ENCODE measurements around the gene ATP12A. TPM values are rescaled to one million over a fixed set of nuclear protein-coding genes. Genes with fewer than 3 reads are reported as not detected.
A peak's percentile ranks its signal among the peaks of the same experiment; 100 is the strongest.

ATP12A gene
- total and polyA plus RNA-seq, 2 of the 8 experiments (the other 6 are each of a cell fraction or from before 2014, with no cell fraction given), result 0.80 to 1.3 TPM

DNA sequence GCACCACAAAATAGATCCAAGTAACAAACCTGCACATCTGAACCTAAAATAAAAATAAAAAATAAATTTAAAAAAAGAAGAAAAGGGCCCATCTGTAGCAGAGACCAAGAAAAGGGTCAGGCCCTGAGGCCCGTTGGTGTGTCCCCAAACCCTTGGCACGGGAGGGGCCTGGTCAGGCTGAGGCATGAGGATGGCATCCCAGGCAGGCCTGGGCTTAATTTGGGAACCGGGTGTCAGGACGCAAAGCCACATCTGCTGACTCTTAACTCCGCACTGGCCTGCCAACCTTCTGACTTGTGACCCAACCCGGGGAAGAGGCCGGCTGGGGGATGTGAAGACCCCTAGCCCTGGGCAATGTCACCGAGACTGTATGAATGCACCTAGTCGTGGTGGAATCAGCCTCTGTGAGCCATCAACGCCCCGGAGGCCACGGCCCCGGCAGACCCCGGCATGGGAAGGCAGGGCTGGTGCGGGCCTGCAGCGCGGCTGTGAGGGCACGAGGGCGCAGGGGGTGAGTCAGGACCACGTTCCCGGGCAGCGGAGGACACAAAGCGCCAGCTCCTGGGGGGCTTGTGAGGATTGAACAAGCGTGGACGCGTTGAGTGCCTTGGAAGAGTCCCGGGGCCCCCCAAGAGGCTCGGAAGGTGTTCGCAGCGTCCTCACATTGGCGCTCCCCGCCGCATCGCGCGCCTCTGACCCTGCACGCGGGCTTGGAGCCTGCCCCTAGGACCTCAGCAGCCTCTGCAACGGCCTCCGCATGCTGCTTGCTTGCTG is 38.2 kb downstream of the ATP12A start:
- no peak for DNase-seq (ENCODE audit: low read depth in 1 of 2, low spot score in 2 of 2)
- no peaks in the 10 kb centered on the region for H4K20me1 ChIP-seq (replicated peaks in 1 of 2; ENCODE audit: control insufficient read depth in 1 of 2, insufficient read depth in 2 of 2, low read length in 2 of 2)
- CTCF ChIA-PET (ENCODE audit: partially characterized antibody), result interaction anchor here (0.6 to 2.1 kb wide), 8 partner anchors 7 to 92 kb away, joined by 3 to 7 read pairs (median 4); no protein-coding TSS in a partner anchor

More for the DNA sequence above, 38.2 kb downstream of the ATP12A start:
- Histone ChIP-seq H3K4me2 (ENCODE audit: insufficient read depth in 1 of 2, low read depth in 2 of 2, low read length in 2 of 2) (no peak overlapping the region), H3K36me3 (ENCODE audit: control insufficient read depth in 2 of 4, insufficient read depth in 4 of 4, low read length in 3 of 4) (no peaks in the 10 kb centered on the region), H2BK12ac (ENCODE audit: low read depth, low read length) (no peak overlapping the region), H3K79me1 (ENCODE audit: low read depth, low read length) (no peaks in the 10 kb centered on the region), H3K14ac (ENCODE audit: insufficient read length) (no peak overlapping the region), H2BK5ac (ENCODE audit: low read depth, low read length) (no peak overlapping the region), H3K27ac (ENCODE audit: low read depth, low read length) (no peak overlapping the region), H3K18ac (ENCODE audit: extremely low read depth, low read length) (no peak overlapping the region; the same call in none of the 2 replicates), H3K23ac (ENCODE audit: insufficient read length) (no peak overlapping the region), H3K9ac (replicated peaks in 1 of 4; ENCODE audit: extremely low read depth in 1 of 4, low read depth in 3 of 4, low read length in 3 of 4) (no peak overlapping the region), H3K23me2 (ENCODE audit: low read depth, low read length) (no peaks in the 10 kb centered on the region; the same call in 1 of the 2 replicates), H4K5ac (ENCODE audit: insufficient read length, low read depth, low read length) (no peak overlapping the region), H3K56ac (replicated peaks; ENCODE audit: insufficient read length, low read depth, low read length) (no peak overlapping the region), H3K4me3 (ENCODE audit: extremely low read depth in 1 of 4, insufficient read depth in 2 of 4, low read depth in 3 of 4, low read length in 4 of 4) (no peak overlapping the region), H3K4ac (replicated peaks; ENCODE audit: insufficient read length, low read depth, low read length) (no peak overlapping the region), H3K79me2 (ENCODE audit: control insufficient read depth in 1 of 2, insufficient read depth in 2 of 2, low read length in 2 of 2) (no peaks in the 10 kb centered on the region), H2AK5ac (ENCODE audit: low read depth, low read length) (no peak overlapping the region), H2BK120ac (replicated peaks; ENCODE audit: low read depth, low read length) (no peak overlapping the region), H4K8ac (ENCODE audit: extremely low read depth, insufficient read depth, low read length) (peak overlapping the region; percentile 51), H3K4me1 (replicated peaks in 1 of 4; ENCODE audit: control insufficient read depth in 3 of 4, insufficient read depth in 4 of 4, low read length in 3 of 4) (peaks cover 0 to 7% (median 4%) of the 10 kb centered on the region in 4 experiments; a peak in 4 of 7 replicates), H3K27me3 (replicated peaks in 1 of 4; ENCODE audit: control insufficient read depth in 3 of 4, extremely low read depth in 1 of 4, insufficient read depth in 3 of 4, low read length in 3 of 4) (no peaks in the 10 kb centered on the region), H3K9me3 (ENCODE audit: insufficient read depth in 2 of 2, low read depth in 1 of 2, low read length in 1 of 2) (no peaks in the 10 kb centered on the region), H4K91ac (replicated peaks; ENCODE audit: insufficient read length, low read length) (peak overlapping the region; percentile 46), H2BK20ac (ENCODE audit: low read length) (no peak overlapping the region), H2AFZ (ENCODE audit: low read length) (no peak overlapping the region), H2BK15ac (ENCODE audit: low read length) (peak overlapping the region; percentile 72; the same call in 1 of the 2 replicates)
- POLR2A ChIA-PET (ENCODE audit: partially characterized antibody), result interaction anchor here (0.8 kb wide), 1 partner anchor 10 kb away, joined by 3 read pairs; no protein-coding TSS in a partner anchor
- no peak for TF ChIP-seq ZNF274 (IDR thresholded peaks at IDR 0.05; ENCODE audit: borderline replicate concordance, extremely low read depth, low read length)
- no peak for TF ChIP-seq CHD2 (IDR thresholded peaks at IDR 0.05; ENCODE audit: low read length)
- TF ChIP-seq, protein P1, sequence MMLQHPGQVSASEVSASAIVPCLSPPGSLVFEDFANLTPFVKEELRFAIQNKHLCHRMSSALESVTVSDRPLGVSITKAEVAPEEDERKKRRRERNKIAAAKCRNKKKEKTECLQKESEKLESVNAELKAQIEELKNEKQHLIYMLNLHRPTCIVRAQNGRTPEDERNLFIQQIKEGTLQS (IDR thresholded peaks at IDR 0.05; ENCODE audit: insufficient read depth, low read depth, low read length), result no peak
- no peak for TF ChIP-seq KDM1A (IDR thresholded peaks at IDR 0.05; ENCODE audit: borderline replicate concordance, low read length)
- TF ChIP-seq HDAC6 (IDR thresholded peaks at IDR 0.05; ENCODE audit: low read depth, low read length), result no peak
- TF ChIP-seq, protein P2, sequence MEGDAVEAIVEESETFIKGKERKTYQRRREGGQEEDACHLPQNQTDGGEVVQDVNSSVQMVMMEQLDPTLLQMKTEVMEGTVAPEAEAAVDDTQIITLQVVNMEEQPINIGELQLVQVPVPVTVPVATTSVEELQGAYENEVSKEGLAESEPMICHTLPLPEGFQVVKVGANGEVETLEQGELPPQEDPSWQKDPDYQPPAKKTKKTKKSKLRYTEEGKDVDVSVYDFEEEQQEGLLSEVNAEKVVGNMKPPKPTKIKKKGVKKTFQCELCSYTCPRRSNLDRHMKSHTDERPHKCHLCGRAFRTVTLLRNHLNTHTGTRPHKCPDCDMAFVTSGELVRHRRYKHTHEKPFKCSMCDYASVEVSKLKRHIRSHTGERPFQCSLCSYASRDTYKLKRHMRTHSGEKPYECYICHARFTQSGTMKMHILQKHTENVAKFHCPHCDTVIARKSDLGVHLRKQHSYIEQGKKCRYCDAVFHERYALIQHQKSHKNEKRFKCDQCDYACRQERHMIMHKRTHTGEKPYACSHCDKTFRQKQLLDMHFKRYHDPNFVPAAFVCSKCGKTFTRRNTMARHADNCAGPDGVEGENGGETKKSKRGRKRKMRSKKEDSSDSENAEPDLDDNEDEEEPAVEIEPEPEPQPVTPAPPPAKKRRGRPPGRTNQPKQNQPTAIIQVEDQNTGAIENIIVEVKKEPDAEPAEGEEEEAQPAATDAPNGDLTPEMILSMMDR (IDR thresholded peaks at IDR 0.05; ENCODE audit: control extremely low read depth in 1 of 3, insufficient read depth in 1 of 3, low read depth in 1 of 3, low read length in 3 of 3), result no peak
- no peak for TF ChIP-seq NANOG (IDR thresholded peaks at IDR 0.05; ENCODE audit: insufficient read depth, low read depth, low read length, poor library complexity, severe bottlenecking)
- WGBS, 2 experiments (ENCODE audit: extremely low coverage in 1 of 2, insufficient coverage in 1 of 2, insufficient read length in 1 of 2, insufficient replicate concordance in 2 of 2, low coverage in 1 of 2, low lambda C conversion rate in 2 of 2, missing lambda C conversion rate in 1 of 2), result 90% methylated on average over 28 of the region's 40 CpGs; no CpG with 5 or more reads in 1 of the 2 experiments
- FAIRE-seq, result no peak

Measured in H1 (cell line).